ENCODE data around the gene KRT10. TPM values are rescaled to one million over a fixed set of nuclear protein-coding genes. Genes with fewer than 3 reads are reported as not detected.

Gene KRT10
- total RNA-seq, 1 donor from 2014 or later: 52.9 TPM

DNA sequence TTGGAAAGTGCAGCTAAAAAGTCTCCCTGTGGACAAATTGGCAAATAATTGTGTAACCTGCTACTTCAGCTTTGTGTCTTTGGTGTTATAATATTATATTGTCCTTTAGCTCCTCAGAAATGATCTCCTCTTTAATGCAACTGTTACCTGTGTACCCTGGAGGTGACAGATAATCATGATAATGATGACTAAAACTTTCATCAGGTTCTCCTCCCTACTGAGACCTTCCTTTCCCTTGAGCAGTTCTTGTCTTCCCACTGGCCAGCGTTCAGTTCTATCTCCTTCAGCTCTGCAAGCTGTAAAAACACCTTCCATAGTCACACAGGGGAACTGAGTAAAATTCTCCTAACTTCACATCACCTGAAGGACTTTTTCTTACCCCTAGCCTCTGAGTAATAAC, 29.9 kb upstream of the KRT10 start:
- no peaks in the 10 kb centered on the region for H3K9me3 Mint-ChIP-seq (ENCODE audit: low read depth)
- H3K27me3 Mint-ChIP-seq (ENCODE audit: low read depth): peaks cover 2% of the 10 kb centered on the region
- H3K27ac Mint-ChIP-seq (ENCODE audit: unreplicated experiment): no peak overlapping the region
- no peaks in the 10 kb centered on the region for H3K36me3 Mint-ChIP-seq (ENCODE audit: low read depth)
- no peak overlapping the region for H3K4me3 Mint-ChIP-seq (ENCODE audit: unreplicated experiment)
- peaks cover 11% of the 10 kb centered on the region for H3K4me1 Mint-ChIP-seq (ENCODE audit: low read depth)
- TF ChIP-seq CTCF (IDR thresholded peaks at IDR 0.05): no peak
- DNase-seq (ENCODE audit: low spot score): no peak

DNA sequence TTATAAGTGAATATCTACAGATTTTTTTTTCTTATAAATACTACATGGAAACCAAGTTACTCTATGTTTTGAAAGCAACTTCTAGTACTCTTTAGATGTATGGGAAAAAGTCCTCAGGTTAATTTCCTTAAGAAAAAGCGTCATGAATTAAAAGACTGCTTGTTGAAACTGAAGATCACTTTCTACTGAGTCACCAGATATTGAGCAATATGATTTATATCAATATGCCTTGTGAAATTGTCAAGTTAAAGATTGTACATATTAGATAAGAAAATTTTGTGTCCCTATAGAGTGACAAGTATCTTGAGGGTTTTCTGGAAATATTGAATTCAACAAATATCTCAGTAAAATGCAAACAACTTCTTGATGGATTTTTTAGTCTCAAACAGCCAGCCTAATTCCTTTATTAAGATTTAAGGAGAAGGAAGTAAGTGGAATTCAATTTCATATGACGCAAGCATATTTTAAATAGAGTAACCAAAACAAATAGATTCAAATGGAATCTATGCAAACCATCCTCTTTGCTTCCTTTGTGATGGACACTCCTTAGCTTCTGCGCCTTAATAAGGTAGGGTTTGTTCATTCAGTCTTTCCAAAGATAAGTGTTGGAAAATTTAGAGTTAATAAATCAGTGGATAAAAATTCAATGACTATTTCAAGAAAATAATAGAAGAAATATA, 28.0 kb upstream of the KRT10 start:
- no peak overlapping the region for H3K27ac Mint-ChIP-seq (ENCODE audit: unreplicated experiment)
- DNase-seq (ENCODE audit: low spot score): no peak
- H3K27me3 Mint-ChIP-seq (ENCODE audit: low read depth): peaks cover 4% of the 10 kb centered on the region
- H3K4me3 Mint-ChIP-seq (ENCODE audit: unreplicated experiment): no peak overlapping the region
- H3K4me1 Mint-ChIP-seq (ENCODE audit: low read depth): peaks cover 8% of the 10 kb centered on the region
- H3K9me3 Mint-ChIP-seq (ENCODE audit: low read depth): no peaks in the 10 kb centered on the region
- no peak for TF ChIP-seq CTCF (IDR thresholded peaks at IDR 0.05)
- H3K36me3 Mint-ChIP-seq (ENCODE audit: low read depth): no peaks in the 10 kb centered on the region

GRCh38 chr17:40849723-40850122, 27.3 kb upstream of the KRT10 start:
- Mint-ChIP-seq H3K36me3 (ENCODE audit: low read depth) (no peaks in the 10 kb centered on the region), H3K4me3 (ENCODE audit: unreplicated experiment) (no peak overlapping the region), H3K4me1 (ENCODE audit: low read depth) (peaks cover 8% of the 10 kb centered on the region), H3K9me3 (ENCODE audit: low read depth) (no peaks in the 10 kb centered on the region), H3K27me3 (ENCODE audit: low read depth) (peaks cover 9% of the 10 kb centered on the region), H3K27ac (ENCODE audit: unreplicated experiment) (no peak overlapping the region)
- TF ChIP-seq CTCF (IDR thresholded peaks at IDR 0.05): no peak
- DNase-seq (ENCODE audit: low spot score): no peak

DNA sequence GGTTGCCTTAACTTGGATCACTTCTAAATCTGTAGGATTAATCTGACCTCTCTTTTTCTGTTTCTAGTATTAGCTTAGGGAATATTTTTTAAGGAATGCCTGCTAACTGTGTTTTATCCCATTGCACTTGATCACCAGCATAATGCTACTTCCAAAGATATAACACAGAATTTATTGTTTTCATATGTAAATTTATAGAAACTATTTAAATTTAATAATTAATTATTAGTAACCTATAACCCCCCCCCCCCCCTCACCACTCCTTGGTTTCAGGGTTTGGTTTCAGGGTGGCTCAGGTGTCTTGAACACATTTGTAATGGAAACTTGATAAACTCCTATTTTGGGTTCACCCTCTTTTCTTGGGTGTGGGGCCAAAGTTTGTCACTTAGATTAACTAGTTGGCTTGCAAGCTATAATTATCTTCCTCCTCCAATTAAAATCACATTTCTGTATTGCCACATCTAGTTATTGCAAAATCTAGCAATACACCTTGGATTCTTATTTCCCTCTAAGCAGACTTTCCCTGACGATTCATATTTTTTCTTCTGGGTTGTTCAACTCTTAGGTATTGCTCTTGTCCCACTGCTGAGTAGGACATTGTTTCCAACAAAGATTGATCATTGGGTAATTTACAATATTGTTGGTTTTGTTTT, 26.3 kb upstream of the KRT10 start:
- no peak overlapping the region for H3K27ac Mint-ChIP-seq (ENCODE audit: unreplicated experiment)

More for the DNA sequence above, 26.3 kb upstream of the KRT10 start:
- no peaks in the 10 kb centered on the region for H3K9me3 Mint-ChIP-seq (ENCODE audit: low read depth)
- no peak for DNase-seq (ENCODE audit: low spot score)
- H3K27me3 Mint-ChIP-seq (ENCODE audit: low read depth): peaks cover 16% of the 10 kb centered on the region
- H3K36me3 Mint-ChIP-seq (ENCODE audit: low read depth): no peaks in the 10 kb centered on the region
- peaks cover 3% of the 10 kb centered on the region for H3K4me1 Mint-ChIP-seq (ENCODE audit: low read depth)
- H3K4me3 Mint-ChIP-seq (ENCODE audit: unreplicated experiment): no peak overlapping the region
- TF ChIP-seq CTCF (IDR thresholded peaks at IDR 0.05): no peak
